DMS53 treated with DMSO at 0.1 percent for 48 hours (cell line): ENCODE results near the gene ELAC2.
"Not testable (repeated sequence)": the region's sequence is repeated elsewhere in the genome, so short reads cannot be mapped to it uniquely, and the experiment has no call there.

ENCODE experiments used
- DNase-seq: peaks from one replicate; lab custom pipeline; 2025; ENCODE audit not compliant: unreplicated experiment; lab: John Stamatoyannopoulos, UW

ELAC2 gene

GRCh38 chr17:12993631-12994030 is 24.2 kb downstream of the ELAC2 start:
- DNase-seq = no peak

GRCh38 chr17:12992676-12993075 is 25.2 kb downstream of the ELAC2 start:
- DNase-seq = no peak

GRCh38 chr17:12990926-12991325 is 26.9 kb downstream of the ELAC2 start:
- no peak for DNase-seq

GRCh38 chr17:12990041-12990808 is 27.6 kb downstream of the ELAC2 start:
- no peak for DNase-seq

DNA sequence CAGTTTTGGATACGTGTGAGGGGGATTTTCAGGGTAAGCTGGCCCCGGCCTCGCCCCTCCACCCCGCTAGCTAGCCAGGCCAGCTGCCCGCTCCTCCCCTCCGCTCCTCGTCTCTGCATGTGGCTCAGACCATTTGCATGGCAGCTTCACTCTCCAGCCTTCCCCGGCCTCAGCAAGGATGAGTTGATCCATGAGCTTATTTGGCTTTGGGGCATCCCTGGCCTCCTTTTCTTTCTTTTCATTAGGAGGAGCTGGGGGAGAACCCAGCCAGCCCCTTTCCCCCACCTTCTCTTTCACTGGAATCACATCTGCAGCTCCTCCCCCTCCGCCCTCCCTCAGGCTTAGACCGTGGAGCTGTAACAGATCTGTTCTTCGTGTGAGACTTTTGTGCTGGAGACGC is 30.7 kb downstream of the ELAC2 start:
- no peak for DNase-seq

GRCh38 chr17:12985431-12986293 is 32.2 kb downstream of the ELAC2 start:
- no peak for DNase-seq

DNA sequence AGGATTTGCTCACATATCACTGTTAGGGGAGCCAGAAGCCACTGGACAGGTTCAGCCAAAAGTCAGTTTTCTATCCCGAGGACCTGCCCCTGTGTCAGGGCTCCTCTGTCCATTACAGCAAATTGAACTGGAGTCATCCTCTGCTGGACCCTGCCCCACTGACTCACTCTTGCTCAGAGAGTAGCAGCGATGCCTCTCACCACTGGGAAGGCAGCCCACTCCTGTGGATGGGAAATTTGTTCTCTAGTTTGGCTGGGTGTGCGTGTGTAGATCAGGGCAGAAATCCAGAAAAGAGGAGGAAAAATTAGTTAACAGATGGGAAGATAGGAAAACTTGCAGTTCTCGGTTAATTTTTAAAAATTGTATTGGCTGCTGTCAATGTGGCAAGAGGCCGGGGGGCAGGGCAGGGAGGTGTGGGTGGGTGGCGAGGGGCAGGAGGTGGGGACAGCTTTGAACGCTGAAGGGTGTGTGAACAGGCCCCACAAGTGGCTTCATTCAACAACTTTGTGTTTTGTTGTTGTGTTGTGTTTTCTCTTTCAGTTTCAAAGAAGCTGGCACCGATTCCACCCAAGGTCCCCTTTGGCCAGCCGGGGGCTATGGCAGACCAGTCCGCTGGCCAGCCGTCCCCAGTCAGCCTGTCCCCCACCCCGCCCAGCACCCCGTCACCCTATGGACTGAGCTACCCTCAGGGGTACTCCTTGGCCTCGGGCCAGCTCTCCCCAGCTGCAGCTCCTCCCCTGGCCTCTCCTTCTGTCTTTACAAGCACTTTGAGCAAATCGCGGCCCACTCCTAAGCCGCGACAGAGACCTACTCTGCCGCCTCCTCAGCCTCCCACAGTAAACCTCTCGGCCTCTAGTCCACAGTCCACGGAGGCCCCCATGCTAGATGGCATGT is 33.6 kb downstream of the ELAC2 start:
- DNase-seq = no peak

- no peak for DNase-seq
Observed at GRCh38 chr17:12982224-12982623, 35.6 kb downstream of the ELAC2 start.

- no peak for DNase-seq
Observed at GRCh38 chr17:12979826-12980500, 37.9 kb downstream of the ELAC2 start.

- no peak for DNase-seq
Observed at GRCh38 chr17:12979246-12979645, 38.6 kb downstream of the ELAC2 start.

DNA sequence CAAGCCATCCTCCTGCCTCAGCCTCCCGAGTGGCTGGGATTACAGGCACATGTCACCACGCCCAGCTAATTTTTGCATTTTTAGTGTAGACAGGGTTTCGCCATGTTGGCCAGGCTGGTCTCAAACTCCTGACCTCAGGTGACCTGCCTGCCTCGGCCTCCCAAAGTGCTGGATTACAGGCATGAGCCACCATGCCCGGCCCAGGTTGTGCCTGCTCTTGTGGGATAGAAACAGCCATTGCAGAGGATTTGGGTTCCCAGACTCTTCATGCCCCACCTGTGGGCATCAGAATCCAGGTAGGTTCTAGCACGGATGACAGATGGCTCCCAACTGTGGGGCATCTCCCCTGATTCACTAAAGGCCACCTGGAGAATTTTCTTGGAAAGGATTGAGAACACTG is 39.0 kb downstream of the ELAC2 start:
- DNase-seq = not testable (repeated sequence)

GRCh38 chr17:12977008-12977751 is 40.6 kb downstream of the ELAC2 start:
- DNase-seq = no peak

GRCh38 chr17:12974005-12974531 is 43.8 kb downstream of the ELAC2 start:
- no peak for DNase-seq

GRCh38 chr17:12973496-12974004 is 44.3 kb downstream of the ELAC2 start:
- DNase-seq = no peak

GRCh38 chr17:12967962-12968361 is 49.9 kb downstream of the ELAC2 start:
- no peak for DNase-seq

GRCh38 chr17:12966413-12966812 is 51.4 kb downstream of the ELAC2 start:
- no peak for DNase-seq

DNA sequence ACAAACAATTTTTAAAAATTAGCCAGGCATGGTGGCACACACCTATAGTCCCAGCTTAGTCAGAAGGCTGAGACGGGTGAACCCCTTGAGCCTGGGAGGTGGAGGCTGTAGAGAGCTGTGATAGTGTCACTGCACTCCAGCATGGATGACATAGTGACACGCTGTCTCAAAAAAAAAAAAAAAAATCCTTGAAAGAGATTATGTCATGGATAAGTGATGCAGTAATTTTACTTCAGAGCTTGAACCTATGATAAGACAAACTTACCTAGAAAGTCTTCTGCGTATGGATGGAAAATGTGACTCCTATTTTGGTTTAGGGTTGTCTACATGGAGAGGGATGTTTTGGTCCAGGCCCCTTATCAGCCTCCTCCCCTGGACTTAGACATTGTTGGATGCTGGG is 51.8 kb downstream of the ELAC2 start:
- no peak for DNase-seq

DNA sequence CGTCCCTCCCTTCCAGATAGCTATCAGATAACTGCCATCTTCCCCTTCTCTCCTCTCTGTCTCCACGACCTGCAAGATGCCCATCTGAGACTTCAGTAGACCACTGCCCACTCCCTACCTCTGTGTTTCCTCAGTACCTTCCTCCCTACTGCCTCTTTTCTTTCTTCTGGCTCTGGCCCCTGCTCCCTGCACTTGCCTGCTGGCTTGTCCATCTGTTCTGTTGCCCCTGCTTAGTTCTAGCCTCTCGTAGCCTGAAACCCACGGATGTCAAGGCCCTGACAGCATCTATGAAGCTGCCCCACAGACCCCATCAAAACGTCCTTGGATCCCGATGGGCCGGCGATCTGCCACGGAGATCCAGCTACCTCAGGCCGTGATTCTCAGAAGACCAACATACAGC is 53.0 kb downstream of the ELAC2 start:
- DNase-seq = no peak

- DNase-seq = no peak
Observed at GRCh38 chr17:12964162-12964561, 53.7 kb downstream of the ELAC2 start.

GRCh38 chr17:12963505-12963904 is 54.3 kb downstream of the ELAC2 start:
- DNase-seq = no peak
